Inflammatory macrophage treated with lipopolysaccharide for 4 hours (primary cell): Measurements from ENCODE around the gene FGFR1OP2.
"Not testable (repeated sequence)": the region's sequence is repeated elsewhere in the genome, so short reads cannot be mapped to it uniquely, and the experiment has no call there.

Experiments
- DNase-seq: peaks from one replicate; pipeline ENCODE4 v3.0.0-alpha.2; 2020

The FGFR1OP2 gene

DNA sequence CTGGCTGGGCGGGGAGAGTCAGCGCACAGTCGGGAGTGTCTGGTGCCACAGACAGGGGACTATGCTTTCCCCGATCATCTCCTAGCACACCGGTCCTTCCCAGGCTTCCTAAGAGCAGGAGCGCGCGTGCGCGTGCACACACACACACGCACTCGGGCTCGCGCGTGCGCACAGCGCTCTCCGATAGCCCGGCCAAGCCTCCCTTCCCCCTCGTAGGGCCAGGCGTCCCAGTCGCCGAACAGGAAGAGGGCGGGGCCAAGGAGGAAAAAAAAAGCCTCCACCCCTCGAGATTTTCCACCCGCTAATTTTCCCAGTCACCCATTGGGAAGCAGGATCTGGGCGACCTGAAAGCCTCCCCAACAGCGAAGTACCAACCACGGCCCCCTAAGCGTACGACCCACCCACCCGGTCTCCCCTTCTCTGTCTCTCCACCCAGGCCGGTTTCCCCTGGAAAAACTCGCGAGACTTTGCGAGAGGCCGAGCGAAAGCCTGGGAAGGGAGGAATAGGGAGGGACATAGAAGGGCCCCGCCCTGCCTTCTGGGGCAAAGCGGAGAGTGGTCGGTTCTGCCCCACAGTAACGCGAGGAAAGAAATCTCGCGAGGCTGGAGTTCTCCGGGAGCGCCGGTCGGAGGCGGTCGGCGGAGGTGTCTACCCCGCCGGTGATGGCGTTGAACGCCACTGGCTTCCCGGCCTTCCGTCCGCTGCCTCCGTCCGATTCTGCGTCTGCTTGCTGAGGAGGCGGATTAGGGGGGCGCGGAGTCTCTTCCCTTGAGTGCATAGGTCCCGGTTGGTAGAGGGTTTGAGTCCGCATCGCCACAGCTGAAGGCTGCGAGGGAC, at the start of gene FGFR1OP2, which contains the start of gene INTS13:
FGFR1OP2 (plus strand) TSS at position 608 of the 838 bp plus-strand sequence. CDS start 15,689 bp downstream, outside the sequence.
INTS13 (minus strand) TSS at position 119 of the 838 bp plus-strand sequence. CDS start 1,178 bp downstream, outside the sequence.
- peak; percentile 99 for DNase-seq

DNA sequence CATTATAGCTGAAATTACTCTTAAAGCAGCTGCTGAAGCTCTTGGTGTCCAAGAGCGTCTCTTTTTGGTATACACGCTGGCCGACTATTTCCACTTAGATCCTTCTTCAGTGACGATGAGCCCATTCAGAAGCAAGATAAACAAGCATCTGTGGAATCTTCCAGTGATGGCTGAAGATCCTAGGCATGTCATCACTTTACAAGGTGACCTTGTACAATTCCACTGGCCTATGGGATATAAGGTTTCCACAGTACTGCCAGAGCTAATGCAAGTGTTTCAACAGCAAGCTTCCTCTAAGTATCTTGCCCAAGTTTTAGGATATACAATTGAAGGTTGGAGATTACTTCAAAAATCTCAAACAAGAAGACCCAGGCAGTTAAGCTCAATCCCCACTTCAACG, 47.5 kb upstream of the FGFR1OP2 start:
- no peak for DNase-seq

DNA sequence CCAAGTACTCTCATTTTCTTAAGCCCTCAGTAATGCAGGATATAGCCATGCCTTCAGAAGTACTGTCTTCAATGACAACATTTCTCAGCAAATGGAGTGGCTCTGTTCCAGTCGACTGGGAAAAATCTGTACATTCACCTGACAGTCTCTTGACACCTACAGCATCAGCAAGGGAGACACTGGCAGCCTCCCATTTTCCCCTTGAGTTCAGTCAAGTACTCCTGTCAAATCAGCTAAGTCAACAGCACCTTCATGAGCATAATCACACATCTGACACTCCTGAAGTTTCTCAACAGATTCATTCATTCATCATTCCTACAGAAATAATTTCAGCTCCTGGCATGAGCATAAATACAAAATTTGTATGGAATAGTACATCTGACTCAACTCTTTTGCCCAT, 46.6 kb upstream of the FGFR1OP2 start:
- no peak for DNase-seq

DNA sequence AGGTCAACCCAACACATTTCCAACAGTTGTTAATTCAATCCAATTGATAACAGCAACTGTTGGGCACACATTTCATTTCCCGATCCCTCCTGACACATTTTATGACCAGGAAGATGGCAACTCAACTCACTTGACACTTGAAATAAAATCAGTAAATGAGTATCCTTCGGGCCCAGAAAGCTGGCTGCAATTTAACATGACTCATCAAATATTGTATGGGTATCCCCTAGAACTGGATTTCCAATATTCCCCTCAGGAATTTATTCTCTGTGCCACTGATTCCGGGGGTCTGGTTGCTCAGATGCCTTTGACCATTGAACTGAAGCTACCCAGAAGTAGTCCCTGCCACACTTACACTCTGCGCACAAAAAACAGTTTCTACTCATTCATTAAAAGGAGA, 42.6 kb upstream of the FGFR1OP2 start:
- no peak for DNase-seq

DNA sequence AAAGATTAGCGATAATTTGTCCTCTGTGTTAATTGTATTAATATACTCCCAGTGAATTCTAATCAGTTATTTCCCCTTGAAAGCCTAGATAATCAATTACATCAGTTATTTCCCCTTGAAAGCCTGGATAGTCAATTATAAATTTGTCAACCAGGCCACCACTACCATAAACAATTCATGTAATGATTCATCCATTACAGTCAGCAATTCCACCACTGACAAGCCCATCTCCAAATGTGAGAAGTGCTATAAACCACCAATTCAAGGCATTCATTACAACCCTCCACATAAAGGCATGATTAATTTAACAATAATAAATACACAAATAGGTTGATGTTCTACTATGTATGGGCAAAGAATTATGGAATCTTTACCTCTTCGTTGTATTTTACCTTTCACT, 41.4 kb upstream of the FGFR1OP2 start:
- no peak for DNase-seq

DNA sequence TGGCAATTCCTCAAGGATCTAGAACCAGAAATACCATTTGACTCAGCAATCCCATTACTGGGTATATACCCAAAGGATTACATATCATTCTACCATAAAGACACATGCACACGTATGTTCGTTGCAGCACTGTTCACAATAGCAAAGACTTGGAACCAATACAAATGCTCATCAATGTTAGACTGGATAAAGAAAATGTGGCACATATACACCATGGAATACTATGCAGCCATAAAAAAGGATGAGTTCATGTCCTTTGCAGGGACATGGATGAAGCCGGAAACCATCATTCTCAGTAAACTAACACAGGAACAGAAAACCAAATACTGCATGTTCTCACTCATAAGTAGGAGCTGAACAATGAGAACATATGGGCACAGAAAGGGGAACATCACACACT, 34.9 kb upstream of the FGFR1OP2 start:
- not testable (repeated sequence) for DNase-seq

DNA sequence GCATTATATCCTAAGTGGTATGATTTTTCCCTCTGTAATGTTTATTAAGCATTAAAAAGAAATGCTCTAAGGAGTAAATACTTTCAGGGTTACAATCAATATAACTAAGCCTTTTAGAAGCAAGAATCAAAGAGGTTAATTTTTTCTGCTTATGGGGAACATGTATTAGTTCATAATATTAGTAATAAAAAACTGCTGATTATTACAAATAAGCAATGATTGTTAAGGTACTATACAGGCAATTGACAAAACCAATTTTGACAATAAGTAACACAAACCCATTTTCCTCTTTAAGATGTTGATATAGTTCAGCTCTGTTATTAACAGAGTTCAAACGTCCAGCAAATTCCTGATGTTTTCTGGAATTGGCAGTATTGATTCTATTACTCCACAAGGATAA, 32.2 kb upstream of the FGFR1OP2 start:
- no peak for DNase-seq

DNA sequence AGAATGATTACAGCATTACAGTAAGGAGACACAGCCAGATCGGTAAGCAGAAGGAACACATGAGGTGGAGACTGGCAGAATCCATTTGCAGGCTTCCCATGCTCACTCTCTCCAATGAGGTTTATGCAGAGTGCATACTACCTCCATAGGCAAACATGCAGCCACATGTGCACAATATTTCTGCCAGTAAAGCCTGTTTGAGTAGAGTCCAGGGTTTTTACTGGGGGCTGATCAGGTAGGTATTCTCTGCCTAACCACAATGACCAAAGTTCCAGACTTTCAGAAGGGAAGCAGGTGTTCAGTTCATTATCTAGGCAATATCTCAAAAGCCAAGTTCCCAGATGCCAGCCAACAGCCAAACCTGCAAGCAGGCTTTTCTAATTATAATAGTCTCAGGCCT, 31.6 kb upstream of the FGFR1OP2 start:
- no peak for DNase-seq

DNA sequence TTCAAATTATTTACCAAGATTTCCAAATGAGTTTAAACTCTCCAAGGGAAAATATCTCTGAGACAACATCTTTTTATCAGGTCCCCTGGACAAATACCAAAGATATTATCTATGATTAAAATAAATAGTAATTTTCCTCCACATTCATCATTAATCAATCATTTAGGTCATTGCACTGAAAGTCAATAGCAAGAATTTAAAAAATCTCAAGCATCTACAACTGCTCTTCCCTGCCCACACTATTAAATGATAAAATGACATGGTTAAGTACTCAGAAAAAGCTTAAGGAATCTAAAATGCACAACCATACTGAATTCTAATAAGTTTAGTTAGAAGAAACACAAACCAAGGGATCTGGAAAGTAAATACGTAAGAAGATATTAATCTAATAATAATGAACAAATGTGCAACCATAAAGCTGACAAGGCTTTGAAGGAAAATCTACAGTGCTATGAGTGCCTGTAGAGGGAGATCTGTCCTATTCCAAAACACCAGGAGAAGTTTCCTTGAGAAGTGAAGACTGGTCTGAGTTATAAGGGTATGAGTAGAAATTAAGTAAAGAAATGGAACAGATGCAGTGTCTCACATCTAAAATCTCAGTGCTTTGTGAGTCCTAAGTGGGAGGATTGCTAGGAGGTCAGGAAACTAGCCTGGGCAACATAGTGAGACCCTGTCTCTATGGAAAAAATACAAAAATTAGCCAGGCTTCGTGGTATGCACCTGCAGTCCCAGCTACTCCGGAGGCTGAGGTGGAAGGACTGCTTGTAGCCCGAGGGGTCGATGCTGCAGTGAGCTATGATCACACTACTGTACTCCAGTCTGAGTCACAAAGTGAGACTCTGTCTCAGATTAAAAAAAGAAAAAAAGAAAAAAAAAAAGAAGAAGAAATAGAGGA, 19.7 kb upstream of the FGFR1OP2 start:
- DNase-seq: no peak

DNA sequence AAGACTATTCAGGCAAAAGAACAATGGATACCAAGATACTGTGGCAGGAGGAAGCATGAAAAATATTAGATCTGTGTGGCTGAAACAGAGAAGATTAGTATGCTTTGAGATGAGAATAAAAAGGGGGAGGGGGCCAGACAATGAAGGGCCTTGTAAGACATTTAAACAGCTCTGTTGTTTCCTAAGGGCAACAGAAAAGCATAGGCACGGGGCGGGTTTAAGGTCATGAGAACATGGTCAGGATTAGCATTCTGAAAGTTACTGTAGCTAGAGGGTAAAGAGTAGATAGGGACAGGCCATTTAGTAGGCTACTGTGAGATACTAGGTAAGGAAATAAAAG, 19.1 kb upstream of the FGFR1OP2 start:
- no peak for DNase-seq

DNA sequence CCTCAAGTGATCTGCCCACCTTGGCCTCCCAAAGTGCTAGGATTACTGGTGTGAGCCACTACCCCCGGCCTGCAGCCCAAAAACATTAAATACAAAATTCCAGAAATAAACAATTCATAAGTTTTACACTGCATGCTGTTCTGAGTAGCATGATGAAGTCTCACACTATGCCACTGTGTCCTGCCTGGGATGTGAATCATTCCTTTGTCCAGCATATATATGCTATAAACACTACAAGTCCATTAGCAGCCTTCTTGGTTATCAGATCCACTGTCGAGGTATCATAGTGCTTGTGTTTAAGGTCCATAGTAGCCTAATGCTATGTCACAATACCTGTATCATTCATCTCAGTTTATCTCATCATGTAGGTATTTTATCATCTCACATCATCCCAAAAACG, 16.4 kb upstream of the FGFR1OP2 start:
- DNase-seq: no peak

DNA sequence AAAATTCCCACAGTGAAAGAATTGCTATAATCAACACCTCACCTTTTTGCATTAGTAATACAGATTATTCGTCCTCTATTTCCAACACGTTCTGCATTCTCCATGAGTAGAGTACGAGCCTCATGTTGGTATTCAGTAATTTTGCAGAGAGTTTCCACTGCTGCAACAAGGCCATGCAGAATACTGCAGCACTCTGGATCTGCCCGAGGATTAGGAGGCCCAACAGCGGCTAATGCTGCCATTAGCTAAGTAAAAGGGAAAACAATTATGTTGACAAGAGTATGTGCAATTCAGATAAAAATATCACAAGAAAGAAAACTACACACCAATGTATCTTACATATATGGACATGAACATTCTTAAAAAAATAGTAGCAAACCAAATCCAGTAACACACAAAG, 9.6 kb upstream of the FGFR1OP2 start:
- no peak for DNase-seq

DNA sequence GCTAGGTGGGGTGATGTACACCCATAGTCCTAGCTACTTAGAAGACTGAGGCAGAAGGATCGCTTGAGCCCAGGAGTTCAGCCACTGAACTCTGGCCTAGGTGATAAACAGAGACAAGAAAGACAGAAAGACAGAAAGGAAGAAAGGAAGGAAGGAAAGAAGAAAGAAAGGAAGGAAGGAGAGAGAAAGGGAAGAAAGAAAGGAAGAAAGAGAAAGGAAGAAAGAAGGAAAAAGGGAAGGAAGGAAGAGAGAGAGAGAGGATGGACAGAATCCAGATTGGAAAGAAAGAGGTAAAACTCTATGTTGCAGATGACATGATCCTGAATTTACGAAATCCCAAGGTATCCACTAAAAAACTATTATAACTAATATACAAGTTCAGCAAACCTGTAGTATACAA, 8.7 kb upstream of the FGFR1OP2 start:
- DNase-seq: no peak

DNA sequence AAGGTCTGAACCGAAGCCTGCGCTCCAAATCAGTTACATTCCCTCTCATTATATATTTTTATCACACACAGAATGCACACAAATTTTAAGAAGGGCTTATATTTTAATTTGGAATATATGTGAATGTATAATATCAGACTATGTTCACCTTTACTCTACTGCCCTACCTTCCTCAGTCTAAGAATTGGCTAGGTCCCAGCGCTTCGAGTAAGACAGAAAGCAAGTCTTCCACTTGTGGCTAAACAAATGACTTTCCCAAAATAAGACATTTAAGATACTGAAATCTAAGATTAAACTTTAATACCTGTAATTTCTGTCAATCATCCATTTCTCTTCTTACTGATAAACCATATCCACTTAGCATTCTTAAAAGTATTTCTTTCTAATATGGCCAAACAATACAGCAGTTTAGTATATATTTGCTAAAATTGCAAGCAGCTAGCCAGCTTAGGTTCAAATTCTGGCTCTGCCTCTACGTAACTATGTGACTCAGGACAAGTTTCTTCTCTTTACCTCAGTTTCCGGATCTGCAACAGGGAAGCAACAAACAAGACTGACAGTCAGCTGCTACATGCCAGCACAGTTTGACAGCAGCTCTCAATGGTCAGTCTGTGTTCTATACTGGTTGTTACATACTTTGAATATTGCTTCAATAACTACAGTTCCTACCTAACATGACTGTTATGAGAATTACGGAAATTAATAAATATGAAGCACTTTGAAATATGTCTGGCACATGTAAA, 2.5 kb upstream of the FGFR1OP2 start:
- peak; percentile 44 for DNase-seq

DNA sequence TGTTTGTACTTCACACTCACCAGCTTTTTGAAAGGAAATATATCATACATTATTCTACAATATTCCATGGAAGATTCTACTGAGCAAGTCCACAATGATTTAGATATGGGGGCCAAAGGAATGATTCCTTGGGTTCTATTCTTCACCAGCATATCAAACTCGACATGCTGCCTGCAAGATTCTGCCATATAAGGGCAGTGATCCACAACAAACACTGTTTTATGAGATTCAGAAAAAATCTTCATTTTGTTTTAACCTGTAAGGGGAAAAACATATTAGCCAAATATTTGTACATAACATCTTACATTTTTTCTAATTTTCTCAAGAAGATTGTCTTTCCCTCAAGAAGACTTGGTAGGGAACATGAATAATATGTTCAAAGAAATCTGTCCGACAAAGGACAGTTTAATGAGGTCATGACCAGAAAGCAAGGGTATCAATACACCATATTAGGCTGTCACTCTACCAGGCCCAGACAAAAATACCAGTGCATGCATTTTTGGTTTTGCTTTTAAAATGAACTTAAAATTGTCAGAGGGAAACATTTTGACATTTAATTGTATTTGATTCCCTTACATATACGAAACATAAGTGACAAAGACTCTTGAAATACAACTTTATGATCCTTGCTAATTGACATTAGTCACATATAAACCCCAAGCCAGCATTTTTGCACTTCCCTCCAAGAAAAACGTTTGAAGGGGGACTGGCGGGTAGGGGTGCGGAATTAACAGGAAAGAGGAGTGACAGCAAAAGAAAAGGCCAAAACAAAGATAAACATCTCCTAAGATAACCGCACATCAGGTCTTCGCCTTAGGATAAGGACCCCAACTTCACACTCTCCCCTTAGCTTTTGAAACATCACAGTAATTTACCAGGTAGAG, 1.5 kb upstream of the FGFR1OP2 start:
- no peak for DNase-seq

DNA sequence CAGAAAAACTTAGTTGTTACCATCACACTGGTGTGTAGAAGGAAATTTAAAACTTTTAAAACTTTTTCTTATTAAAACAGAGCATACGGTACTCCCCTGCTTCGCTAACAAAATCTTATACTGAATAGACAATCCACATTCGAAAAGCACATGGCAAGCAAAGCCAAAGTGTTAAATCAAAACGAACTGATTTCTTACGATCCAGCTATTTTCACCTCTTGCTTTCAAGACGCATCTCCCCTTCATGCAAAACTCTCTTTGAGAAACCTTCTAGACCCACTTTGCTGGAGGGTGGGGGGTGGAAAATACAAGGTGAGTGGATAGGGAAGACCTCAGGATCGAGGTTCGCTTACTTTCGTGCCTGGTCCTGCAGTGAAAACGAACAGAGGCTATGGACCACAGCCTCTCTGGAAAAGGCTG, 817 bp upstream of the FGFR1OP2 start:
- DNase-seq: no peak

DNA sequence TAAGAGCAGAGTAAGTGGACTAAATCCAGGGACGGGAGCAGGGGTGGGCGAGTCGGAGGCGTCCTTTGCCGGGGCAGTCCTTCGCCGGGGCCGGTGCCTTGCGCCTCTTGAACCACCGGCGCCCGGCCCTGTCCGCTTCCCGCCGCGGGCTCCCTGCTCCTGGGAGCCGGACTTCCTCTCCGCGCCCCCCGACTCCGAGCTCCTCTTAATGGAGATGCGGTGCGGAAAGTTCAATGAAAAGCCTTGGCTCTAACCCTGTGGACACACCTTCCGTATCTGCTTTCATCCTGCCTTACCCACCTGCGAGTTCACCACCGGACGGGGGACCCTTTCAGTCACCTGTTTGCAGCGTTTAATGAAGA, 412 bp downstream of the FGFR1OP2 start:
- DNase-seq: peak; percentile 38

DNA sequence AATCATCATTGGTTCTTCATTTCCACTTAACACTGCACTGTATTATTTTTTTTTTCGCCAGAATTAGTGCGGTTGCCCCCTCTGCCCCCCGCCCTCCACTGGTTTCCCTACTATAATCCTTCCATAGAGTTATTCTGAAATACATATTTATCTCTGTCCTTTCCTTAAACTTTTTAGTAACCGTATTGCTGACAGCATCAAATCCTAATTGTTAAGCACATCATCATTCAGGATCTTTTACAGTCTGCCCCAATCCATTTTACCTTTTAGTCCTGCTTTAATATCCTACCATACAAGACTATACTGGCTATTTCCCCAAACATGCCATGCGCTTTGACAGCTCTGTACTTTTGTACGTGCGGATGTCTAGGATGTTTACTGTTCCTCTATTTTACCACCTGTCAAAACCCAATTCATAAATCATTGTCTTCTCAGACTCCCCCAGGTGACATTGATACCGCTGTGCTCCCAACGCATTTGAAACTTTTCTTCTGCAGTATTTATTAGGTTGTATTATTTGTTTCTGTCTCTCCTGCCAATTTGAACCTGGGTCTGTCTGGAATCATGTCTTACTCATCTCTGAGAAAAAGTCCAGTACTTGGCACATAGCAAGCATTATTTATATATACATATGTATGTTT, 1.0 kb downstream of the FGFR1OP2 start:
- no peak for DNase-seq

DNA sequence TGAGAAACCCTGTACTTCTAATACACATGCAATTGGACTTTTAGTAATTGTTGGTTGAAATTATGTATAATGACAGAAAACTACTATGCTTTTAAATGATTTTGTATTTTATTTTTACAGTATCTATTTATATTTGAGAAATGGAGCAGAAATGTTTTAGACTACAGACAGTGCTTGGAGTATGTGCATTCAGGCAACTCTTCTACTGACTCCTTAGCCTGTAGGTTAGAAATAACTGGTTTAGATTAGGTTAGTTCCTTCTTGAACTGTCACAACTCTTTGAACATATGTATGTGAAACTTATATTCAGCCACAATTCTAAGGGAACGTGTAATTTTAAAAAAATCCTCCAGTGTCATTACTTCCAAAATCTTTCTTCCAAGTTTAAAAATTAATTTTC, 1.7 kb downstream of the FGFR1OP2 start:
- no peak for DNase-seq

DNA sequence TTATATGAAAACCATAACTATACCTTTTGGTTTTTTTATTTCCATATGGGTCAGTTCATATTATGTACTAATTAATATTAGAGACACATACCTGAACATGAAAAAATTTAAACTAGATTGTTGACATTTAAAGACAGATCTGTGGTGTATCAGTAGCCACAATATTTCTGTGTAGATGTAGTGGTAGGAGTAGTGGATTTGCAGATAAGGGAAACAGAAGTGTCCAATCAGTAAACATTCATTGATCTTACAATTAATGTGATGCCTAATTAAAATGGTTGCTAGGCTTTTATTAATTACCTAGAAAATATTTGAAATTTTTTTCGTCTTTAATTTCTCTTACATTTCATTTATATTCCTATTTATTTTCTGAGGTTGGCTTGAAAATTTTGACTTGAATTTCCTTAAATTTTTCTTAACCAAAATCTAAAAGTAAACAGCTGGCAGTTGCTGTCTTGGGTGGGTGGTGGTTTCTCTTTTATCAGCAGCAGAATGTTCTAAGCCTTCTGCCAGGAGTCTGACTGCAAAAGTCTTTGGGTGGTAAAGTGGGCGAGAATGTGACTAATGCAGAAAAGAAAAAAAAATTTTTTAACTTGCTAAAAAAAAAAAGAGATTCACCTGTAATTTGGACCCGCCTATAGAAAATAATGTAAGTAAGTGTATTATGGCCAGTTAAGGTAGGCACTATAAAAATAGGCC, 2.4 kb downstream of the FGFR1OP2 start:
- DNase-seq: peak; percentile 55

DNA sequence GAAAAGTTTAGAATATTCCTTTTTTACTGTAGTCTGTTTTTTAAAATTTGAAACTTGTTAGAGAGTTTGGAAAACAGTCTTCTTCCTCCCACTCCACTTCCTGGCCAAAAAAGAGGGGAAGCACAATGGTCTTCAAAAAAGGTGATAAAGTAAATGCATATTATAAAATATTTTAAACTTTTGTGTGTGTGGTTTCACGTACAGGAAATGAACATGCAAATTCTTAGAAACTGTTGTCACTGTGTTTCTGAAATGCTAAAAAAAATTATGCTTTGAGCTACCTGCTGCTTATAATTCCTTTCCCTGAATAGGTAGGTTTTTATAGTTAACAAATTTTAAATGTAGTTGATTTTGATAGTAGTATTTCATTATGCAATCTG, 2.9 kb downstream of the FGFR1OP2 start:
- DNase-seq: no peak
